Fibroblast of peridontal ligament (primary cell): Measurements from ENCODE around the gene GBX2.
A peak's percentile ranks its signal among the peaks of the same experiment; 100 is the strongest.
"Not testable (repeated sequence)": the region's sequence is repeated elsewhere in the genome, so short reads cannot be mapped to it uniquely, and the experiment has no call there.

Experiments
- DNase-seq: peaks from one replicate; pipeline ENCODE4 v3.0.0-alpha.2; 2010; ENCODE audit errors: extremely low read depth

GBX2 gene

GRCh38 chr2:236156095-236156859 lies 11.9 kb downstream of the GBX2 start:
- DNase-seq = no peak

- no peak for DNase-seq
Measured at GRCh38 chr2:236155406-236155805, 12.8 kb downstream of the GBX2 start.

DNA sequence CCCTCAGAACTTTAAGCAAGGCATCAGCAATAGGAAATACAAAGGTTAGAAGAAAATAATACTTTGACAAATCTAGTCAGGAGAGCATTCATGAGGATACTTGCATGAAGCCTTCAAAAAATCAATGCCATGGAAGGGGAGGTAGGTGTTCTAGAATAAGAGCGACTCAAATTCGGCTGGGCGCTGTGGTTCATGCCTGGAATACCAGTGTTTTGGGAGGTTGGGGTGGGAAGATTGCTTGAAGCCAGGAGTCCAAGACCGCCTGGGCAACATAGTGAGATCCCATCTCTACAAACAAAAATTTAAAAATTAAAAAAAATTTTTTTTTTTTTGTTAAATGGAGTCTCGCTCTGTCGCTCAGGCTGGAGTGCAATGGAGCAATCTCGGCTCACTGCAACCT lies 21.8 kb downstream of the GBX2 start:
- DNase-seq = no peak

GRCh38 chr2:236143811-236144210 lies 24.4 kb downstream of the GBX2 start:
- no peak for DNase-seq

- not testable (repeated sequence) for DNase-seq
Measured at GRCh38 chr2:236141616-236142015, 26.6 kb downstream of the GBX2 start.

GRCh38 chr2:236137066-236137465 lies 31.1 kb downstream of the GBX2 start:
- DNase-seq = no peak

DNA sequence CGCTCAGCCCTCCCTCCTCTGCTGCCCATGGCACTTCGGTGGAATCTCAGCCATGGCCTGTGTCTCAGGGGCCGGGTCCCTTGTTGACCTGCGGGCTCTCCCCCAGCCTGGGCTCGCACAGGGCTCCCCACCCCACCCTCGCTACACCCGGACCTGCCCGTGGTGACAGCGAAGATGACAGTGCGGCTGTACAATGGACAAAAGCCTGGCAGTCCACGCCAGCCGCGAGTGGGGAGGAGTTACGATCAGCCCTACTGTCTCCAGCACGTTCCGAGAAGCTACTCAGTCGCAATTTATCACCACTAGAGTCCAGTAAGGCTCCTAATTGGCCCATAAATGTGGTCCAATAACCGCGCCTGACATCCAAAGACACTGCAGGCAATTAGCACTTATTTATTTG lies 31.6 kb downstream of the GBX2 start:
- DNase-seq = no peak

- DNase-seq = no peak
Measured at GRCh38 chr2:236133410-236134012, 34.7 kb downstream of the GBX2 start.

DNA sequence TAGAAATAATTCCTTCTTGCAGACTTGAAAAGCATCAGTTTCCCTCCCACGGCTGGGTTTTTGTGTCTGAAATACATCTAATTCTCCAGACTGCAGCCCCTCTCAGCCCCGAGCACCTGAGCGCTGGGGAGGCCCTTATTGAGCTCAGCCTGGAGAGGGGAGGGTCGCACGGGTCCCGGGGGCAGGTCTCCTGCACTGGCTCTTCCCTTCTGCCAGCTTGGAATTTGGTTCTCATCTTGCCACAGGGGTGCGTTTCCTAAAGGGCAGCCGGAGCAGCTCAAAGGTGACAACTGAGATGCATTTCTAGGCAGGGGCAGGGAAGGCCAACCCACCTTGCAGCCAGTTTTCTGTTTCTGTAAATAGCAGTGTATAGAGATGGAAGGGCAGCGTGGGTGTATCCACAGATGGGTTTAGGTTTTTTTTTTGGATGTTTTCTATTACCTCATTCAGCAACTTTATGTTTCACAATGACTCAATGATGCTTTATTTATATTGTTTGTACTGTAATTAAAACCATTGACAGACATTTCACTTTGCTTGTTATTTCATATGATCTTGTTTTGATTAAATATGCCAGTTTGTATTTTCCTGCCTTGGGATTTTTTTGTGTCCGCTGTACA lies 37.0 kb downstream of the GBX2 start:
- DNase-seq = peak; percentile 2

- DNase-seq = no peak
Measured at GRCh38 chr2:236130349-236130998, 37.7 kb downstream of the GBX2 start.

DNA sequence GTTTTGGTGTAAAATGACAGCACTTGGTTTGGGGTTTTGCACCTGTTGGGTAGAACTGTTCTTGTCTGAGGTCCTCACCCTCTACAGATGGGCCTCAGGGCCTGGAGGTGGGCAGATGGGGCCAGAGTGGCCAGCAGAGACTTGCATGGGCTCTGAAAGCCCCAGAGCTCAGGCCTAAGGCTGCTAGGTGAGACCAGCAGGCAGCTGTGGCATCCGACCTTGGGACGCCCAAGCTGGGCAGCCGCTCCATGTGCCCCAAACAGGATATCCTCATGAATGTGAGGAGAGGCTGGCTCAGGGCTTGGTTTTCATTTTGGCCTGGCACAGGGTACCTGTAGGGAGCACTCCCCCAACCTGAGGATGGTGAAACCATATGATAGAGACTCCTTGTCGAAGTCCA lies 38.3 kb downstream of the GBX2 start:
- DNase-seq = no peak

DNA sequence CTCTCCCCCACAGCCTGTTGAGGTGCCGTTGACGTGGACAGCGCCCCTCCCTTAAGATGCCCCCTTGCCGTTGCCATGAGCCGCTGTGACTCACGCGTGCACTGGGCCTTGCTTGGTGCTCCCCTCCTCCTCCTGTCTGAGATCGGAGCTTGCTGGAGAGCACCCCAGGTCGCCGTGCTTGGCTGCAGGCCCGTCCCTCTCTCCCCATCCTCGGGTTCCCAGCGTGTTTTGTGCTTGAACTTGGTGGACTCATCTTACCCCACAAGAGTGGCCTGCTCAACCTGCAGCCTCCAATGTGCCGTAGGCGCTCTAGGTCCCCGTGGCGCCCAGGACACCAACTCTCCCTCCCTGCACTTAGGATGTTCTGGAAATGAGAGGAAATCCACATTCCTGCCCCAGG lies 39.9 kb downstream of the GBX2 start:
- no peak for DNase-seq

DNA sequence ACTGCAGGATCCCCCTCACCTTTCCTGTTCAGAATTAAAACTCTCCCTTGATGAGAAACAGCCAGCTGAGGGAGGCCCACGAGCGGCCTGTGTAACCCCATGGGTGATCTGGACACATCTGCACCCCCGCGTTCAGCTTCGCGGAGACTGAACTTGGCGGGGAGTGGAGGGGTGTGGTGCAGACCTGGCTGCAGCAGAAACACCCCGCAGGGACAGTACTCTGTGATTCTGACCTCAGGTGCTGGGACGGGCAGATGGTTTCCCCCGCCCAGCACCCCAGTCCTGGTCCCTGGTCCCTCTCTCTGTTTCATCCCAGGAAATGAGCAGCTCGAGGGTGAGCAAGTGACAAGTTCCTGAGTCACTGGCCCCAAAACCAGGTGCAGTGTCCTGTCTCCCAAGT lies 41.2 kb downstream of the GBX2 start:
- DNase-seq = no peak

GRCh38 chr2:236125541-236125940 lies 42.6 kb downstream of the GBX2 start:
- DNase-seq = no peak

DNA sequence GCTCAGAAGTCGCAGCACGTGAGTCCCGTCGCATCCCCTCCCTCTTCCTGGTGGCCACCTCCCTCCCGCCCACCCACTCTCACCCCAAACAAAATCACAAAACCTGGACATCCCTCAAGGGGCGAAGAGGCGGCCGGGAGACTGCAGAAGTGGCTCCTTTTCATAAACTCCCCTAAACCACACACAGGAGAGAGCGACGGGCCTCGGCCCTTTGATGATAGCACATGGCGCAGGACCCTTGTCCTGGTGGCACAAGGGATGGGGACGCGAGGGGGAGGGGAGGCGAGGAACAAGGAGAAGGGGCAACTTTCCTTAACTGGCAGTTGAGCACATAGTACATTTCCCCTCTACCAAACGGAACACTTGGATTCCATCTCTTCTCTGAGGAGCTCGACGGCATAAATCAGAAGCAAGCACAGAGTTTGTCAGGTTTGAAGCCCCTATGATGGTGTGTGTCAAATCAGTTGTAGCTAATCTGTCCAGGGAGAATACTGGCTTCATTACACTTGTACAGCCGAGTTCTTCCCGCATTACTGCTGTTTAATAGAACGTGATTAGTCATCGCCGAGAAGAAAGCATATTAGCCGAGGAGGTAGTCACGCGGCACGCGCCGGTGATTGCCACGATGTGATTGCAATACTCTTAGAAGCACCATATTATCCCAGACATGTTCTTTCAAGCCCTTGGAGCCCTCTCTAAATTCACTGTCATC lies 43.8 kb downstream of the GBX2 start:
- no peak for DNase-seq

GRCh38 chr2:236123716-236124115 lies 44.5 kb downstream of the GBX2 start:
- DNase-seq = no peak

- no peak for DNase-seq
Measured at GRCh38 chr2:236122236-236122635, 46.0 kb downstream of the GBX2 start.

DNA sequence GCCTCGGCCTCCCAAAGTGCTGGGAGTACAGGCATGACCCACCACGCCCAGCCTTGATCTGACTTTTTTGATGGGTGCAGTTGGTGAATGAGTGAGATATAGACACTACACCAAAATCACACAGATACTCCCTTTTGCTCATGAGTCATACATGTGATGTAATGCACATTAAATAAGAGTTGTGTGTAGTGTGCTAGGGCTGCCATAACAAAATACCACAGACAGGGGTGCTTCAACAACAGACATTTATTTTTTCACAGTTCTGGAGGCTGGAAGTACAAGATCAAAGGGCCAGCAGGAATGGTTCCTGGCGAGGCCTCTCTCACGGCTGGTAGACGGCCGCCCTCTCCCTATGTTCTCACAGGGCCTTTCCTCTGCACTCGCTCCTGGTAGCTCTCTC lies 46.6 kb downstream of the GBX2 start:
- DNase-seq = peak; percentile 4

- no peak for DNase-seq
Measured at GRCh38 chr2:236120829-236121228, 47.4 kb downstream of the GBX2 start.

DNA sequence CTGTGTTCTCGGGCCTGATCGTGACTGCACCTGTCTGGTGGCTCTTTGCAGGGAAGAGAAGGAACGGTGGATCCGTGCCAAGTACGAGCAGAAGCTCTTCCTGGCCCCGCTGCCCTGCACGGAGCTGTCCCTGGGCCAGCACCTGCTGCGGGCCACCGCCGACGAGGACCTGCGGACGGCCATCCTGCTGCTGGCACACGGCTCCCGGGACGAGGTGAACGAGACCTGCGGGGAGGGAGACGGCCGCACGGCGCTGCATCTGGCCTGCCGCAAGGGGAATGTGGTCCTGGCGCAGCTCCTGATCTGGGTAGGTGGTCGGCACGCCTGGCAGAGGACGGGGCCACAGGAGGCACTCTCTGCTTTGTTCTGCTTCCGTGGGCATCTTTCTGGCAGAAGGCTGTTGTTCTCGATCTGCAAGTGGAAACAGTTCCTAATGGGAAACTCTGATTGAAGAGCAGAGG lies 48.0 kb downstream of the GBX2 start:
- no peak for DNase-seq

DNA sequence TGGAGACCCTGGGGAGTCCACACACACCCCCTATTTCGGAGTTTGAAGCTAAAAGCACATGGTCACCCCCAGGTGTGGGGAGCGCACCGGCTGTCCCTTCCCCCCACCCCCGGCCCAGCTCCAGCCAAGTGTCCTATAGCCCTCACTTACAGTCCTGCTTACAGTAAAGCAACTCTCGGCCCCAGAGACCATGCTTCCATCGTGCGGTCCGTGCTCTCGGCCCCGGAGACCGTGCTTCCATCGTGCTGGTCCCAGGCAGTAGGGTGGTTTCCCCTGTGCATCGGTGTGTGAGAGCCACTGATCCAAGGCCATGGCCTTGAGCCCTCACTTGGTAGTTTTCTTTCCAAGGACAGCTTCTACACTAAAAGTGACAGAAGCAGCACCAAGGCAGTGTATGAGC lies 48.7 kb downstream of the GBX2 start:
- DNase-seq = no peak

DNA sequence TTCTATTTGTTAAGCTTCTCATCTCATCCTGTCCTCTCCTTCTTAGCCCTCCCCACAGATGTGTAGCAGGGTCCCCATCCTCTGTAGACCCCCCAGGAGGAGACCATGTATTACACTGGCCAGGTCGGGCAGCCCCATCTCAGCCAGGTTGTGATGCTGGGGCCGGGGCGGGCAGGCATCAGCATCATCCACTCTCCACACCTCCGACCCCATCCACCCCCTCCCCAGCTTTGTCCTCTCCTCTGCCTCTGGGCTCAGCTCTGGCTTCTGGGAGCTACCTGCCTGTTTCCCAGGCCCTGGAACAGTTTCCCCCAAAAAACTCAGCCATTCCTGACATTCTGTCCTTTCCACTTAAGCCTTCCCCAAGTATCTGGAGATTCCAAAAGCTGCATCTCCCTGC lies 49.2 kb downstream of the GBX2 start:
- DNase-seq = no peak
